Liver (tissue), 9 donors: ENCODE measurements around the gene JAK2. TPM values are rescaled to one million over a fixed set of nuclear protein-coding genes. Genes with fewer than 3 reads are reported as not detected.

Experiments
- DNase-seq: peaks from one replicate; pipeline ENCODE4 v3.0.0-alpha.2; 2017; ENCODE audit warnings: low spot score
- H3K27ac ChIP-seq, 2 donors: one replicate each; pipeline ENCODE4 v1.7.0; 2013; ENCODE audit warnings: inconsistent platforms in 2 of 2, low read length in 2 of 2, control low read depth in 1 of 2, low read depth in 1 of 2, mild to moderate bottlenecking in 1 of 2
- H3K27me3 ChIP-seq, 4 donors: one replicate each; pipeline versions ENCODE4 v1.6.1 to v1.7.0; 2013; ENCODE audit warnings: low read length in 3 of 4, inconsistent platforms in 1 of 4, mild to moderate bottlenecking in 1 of 4, moderate library complexity in 1 of 4; ENCODE audit not compliant: control insufficient read depth in 4 of 4, insufficient read depth in 4 of 4
- H3K36me3 ChIP-seq, 4 donors: one replicate each; pipeline versions ENCODE4 v1.6.1 to v1.7.0; 2013; ENCODE audit warnings: low read length in 3 of 4, mild to moderate bottlenecking in 3 of 4, low read depth in 1 of 4, moderate library complexity in 1 of 4; ENCODE audit not compliant: control insufficient read depth in 4 of 4, insufficient read depth in 3 of 4
- H3K4me1 ChIP-seq, 4 donors: one replicate each; pipeline versions ENCODE4 v1.6.1 to v1.7.0; 2013; ENCODE audit warnings: low read length in 3 of 4, mild to moderate bottlenecking in 3 of 4, moderate library complexity in 1 of 4; ENCODE audit not compliant: control insufficient read depth in 4 of 4, insufficient read depth in 4 of 4
- H3K4me3 ChIP-seq, 3 donors: one replicate each; pipeline versions ENCODE4 v1.6.1 to v1.7.0; 2013; ENCODE audit warnings: low read length in 3 of 3, control low read depth in 1 of 3, low read depth in 1 of 3, mild to moderate bottlenecking in 1 of 3
- H3K9ac ChIP-seq, 2 donors: one replicate each; pipeline ENCODE4 v1.7.0; 2013; ENCODE audit warnings: low read length in 2 of 2, mild to moderate bottlenecking in 2 of 2, moderate library complexity in 2 of 2, control low read depth in 1 of 2, low read depth in 1 of 2
- H3K9me3 ChIP-seq, 4 donors: one replicate each; pipeline versions ENCODE4 v1.6.1 to v1.7.0; 2013; ENCODE audit warnings: low read length in 3 of 4; ENCODE audit not compliant: control insufficient read depth in 4 of 4
- ATF3 ChIP-seq: IDR thresholded peaks from 2 replicates; pipeline ENCODE4 v1.6.1; 2016; ENCODE audit warnings: antibody characterized with exemption
- EGR1 ChIP-seq, 2 donors: IDR thresholded peaks; 2 replicates each; pipeline ENCODE4 v1.6.1; 2016 to 2018; ENCODE audit warnings: antibody characterized with exemption in 2 of 2, low read depth in 2 of 2
- FOXA2 ChIP-seq: IDR thresholded peaks from 2 replicates; pipeline ENCODE4 v1.6.1; 2016; ENCODE audit warnings: antibody characterized with exemption
- GABPA ChIP-seq, 2 donors: IDR thresholded peaks in 1 of 2; conservative IDR thresholded peaks in 1 of 2; 2 replicates each; pipeline ENCODE4 v1.6.1; 2016; ENCODE audit warnings: antibody characterized with exemption in 2 of 2, mild to moderate bottlenecking in 1 of 2, moderate library complexity in 1 of 2
- HNF4A ChIP-seq, 2 donors: conservative IDR thresholded peaks; 2 replicates each; pipeline ENCODE4 v1.6.1; 2016; ENCODE audit warnings: antibody characterized with exemption in 2 of 2, mild to moderate bottlenecking in 2 of 2
- HNF4G ChIP-seq: IDR thresholded peaks from 2 replicates; pipeline ENCODE4 v1.6.1; 2016; ENCODE audit warnings: antibody characterized with exemption
- JUND ChIP-seq, 2 donors: IDR thresholded peaks; 2 replicates each; pipeline ENCODE4 v1.6.1; 2016; ENCODE audit warnings: antibody characterized with exemption in 2 of 2
- RAD21 ChIP-seq, 2 donors: IDR thresholded peaks; 2 replicates each; pipeline ENCODE4 v1.6.1; 2016; ENCODE audit warnings: antibody characterized with exemption in 2 of 2, mild to moderate bottlenecking in 2 of 2
- REST ChIP-seq: IDR thresholded peaks from 2 replicates; pipeline ENCODE4 v1.6.1; 2016; ENCODE audit warnings: antibody characterized with exemption, mild to moderate bottlenecking
- RXRA ChIP-seq, 2 donors: IDR thresholded peaks; 2 replicates each; pipeline ENCODE4 v1.6.1; 2017 to 2018; ENCODE audit warnings: antibody characterized with exemption in 2 of 2, mild to moderate bottlenecking in 1 of 2
- SP1 ChIP-seq: IDR thresholded peaks from 2 replicates; pipeline ENCODE4 v1.6.1; 2018; ENCODE audit warnings: antibody characterized with exemption, mild to moderate bottlenecking
- YY1 ChIP-seq: IDR thresholded peaks from 2 replicates; pipeline ENCODE4 v1.6.1; 2016; ENCODE audit warnings: antibody characterized with exemption, mild to moderate bottlenecking
- ZBTB33 ChIP-seq: IDR thresholded peaks from 2 replicates; pipeline ENCODE4 v1.6.1; 2016; ENCODE audit warnings: antibody characterized with exemption
- WGBS: extraction: QIAGEN DNeasy Blood & Tissue Kit; methylation state at CpG from one replicate; pipeline ENCODE4 v1.1.7; 2013; 5-methylcytosine and 5-hydroxymethylcytosine counted together
- polyA plus RNA-seq, 2 donors: library from polyadenylated mRNA; stranded (reverse) in 1 of 2; unstranded in 1 of 2; fragments of 200-250 nt in 1 of 2; fragments of >200 nt in 1 of 2; fragmentation: Nextera tagmentation in 1 of 2; extraction: Ambion mirVana in 1 of 2; gene quantifications; one replicate each; pipeline versions ENCODE4 v1.2.1 to v1.2.3, GENCODE V29; 2013 to 2015
- total RNA-seq, 2 donors: library from RNA; depleted of rRNA; stranded (reverse); fragments of >200 nt; gene quantifications; one replicate each; pipeline ENCODE4 v1.2.3, GENCODE V29; 2014
- TF ChIP-seq, protein P1 (sequence below): IDR thresholded peaks from 2 replicates; pipeline ENCODE4 v1.6.1; 2016; ENCODE audit warnings: antibody characterized with exemption
- donor health status: healthy.
- donor health status: healthy.
- donor health status: healthy.
- donor health status: healthy.
- donor health status: healthy.

JAK2 gene
- total and polyA plus RNA-seq, 4 donors, result 1.5 to 21.5 (median 5.1) TPM

GRCh38 chr9:4985386-4986266, 554 bp downstream of the JAK2 start:
- under 1% methylated on average over 42 of the region's 42 CpGs for WGBS

GRCh38 chr9:4986296-4986695, 1.2 kb downstream of the JAK2 start:
- Histone ChIP-seq H3K36me3 (no peaks in the 10 kb centered on the region), H3K9ac (peak overlapping the region; percentile 71 to 89), H3K27me3 (no peaks in the 10 kb centered on the region), H3K4me3 (peak overlapping the region; percentile 75 to 86 (median 82)), H3K4me1 (peaks cover 0 to 45% (median 25%) of the 10 kb centered on the region in 4 donors), H3K27ac (peak overlapping the region; percentile 96 to 98), H3K9me3 (no peaks in the 10 kb centered on the region)
- no peak for TF ChIP-seq YY1
- no peak for TF ChIP-seq ATF3
- no peak for TF ChIP-seq HNF4G
- no peak for TF ChIP-seq GABPA (IDR thresholded peaks at IDR 0.05 in 1 of 2, conservative IDR thresholded peaks at IDR 0.05 in 1 of 2)
- TF ChIP-seq HNF4A (conservative IDR thresholded peaks at IDR 0.05), result no peak
- TF ChIP-seq RXRA (IDR thresholded peaks at IDR 0.05), result no peak
- 2% methylated on average over 3 of the region's 3 CpGs for WGBS
- DNase-seq, result no peak

More at GRCh38 chr9:4985386-4986266, 554 bp downstream of the JAK2 start:
- Histone ChIP-seq H3K9me3 (no peaks in the 10 kb centered on the region), H3K9ac (peak overlapping the region; percentile 71 to 89), H3K27ac (peak overlapping the region; percentile 96 to 98), H3K4me3 (peak overlapping the region; percentile 75 to 86 (median 82)), H3K36me3 (no peaks in the 10 kb centered on the region), H3K27me3 (no peaks in the 10 kb centered on the region), H3K4me1 (peaks cover 0 to 45% (median 25%) of the 10 kb centered on the region in 4 donors)
- peak; percentile 73 for DNase-seq
- TF ChIP-seq REST, result no peak
- TF ChIP-seq HNF4A (conservative IDR thresholded peaks at IDR 0.05), result peak in 1 of 2 donors; percentile 7
- TF ChIP-seq, protein P1, sequence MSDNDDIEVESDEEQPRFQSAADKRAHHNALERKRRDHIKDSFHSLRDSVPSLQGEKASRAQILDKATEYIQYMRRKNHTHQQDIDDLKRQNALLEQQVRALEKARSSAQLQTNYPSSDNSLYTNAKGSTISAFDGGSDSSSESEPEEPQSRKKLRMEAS, result no peak
- TF ChIP-seq FOXA2, result no peak
- TF ChIP-seq RXRA (IDR thresholded peaks at IDR 0.05), result no peak
- TF ChIP-seq YY1, result peak; percentile 15
- TF ChIP-seq EGR1 (IDR thresholded peaks at IDR 0.05; ENCODE audit: low read depth in 2 of 2), result no peak
- TF ChIP-seq ATF3, result no peak
- peak in 1 of 2 donors; percentile 13 for TF ChIP-seq RAD21 (IDR thresholded peaks at IDR 0.05)

DNA sequence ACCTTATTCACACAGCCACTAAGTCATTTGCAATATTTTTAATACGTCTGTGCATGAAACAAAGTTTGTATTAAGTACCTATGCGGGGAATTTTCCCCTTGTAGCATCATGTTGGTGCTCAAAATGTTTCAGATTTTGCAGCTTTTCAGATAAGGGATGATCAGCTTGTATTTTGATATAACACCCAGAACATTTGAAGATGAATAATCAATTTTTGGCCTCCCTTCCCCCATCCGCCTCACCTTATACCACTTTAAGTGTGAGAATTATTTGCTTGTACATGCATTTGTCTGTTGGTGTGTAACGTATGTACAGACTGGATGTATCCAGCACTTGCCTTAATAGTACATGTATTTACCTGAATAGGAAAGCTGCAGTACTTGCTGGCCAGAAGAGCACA, 1.7 kb downstream of the JAK2 start:
- no peak for DNase-seq
- Histone ChIP-seq H3K27me3 (no peaks in the 10 kb centered on the region), H3K9me3 (no peaks in the 10 kb centered on the region), H3K4me3 (peak overlapping the region in 1 of 3 donors; percentile 86), H3K36me3 (peaks cover 0 to under 1% (median 0%) of the 10 kb centered on the region in 4 donors), H3K27ac (no peak overlapping the region), H3K4me1 (peaks cover 0 to 45% (median 25%) of the 10 kb centered on the region in 4 donors), H3K9ac (peak overlapping the region in 1 of 2 donors; percentile 29)
- WGBS, result 78% methylated on average over 4 of the region's 4 CpGs
- TF ChIP-seq EGR1 (IDR thresholded peaks at IDR 0.05; ENCODE audit: low read depth in 2 of 2), result no peak
- TF ChIP-seq JUND (IDR thresholded peaks at IDR 0.05), result no peak
- no peak for TF ChIP-seq REST
- no peak for TF ChIP-seq HNF4A (conservative IDR thresholded peaks at IDR 0.05)
- TF ChIP-seq HNF4G, result no peak
- TF ChIP-seq FOXA2, result no peak
- TF ChIP-seq ATF3, result no peak
- no peak for TF ChIP-seq SP1
- TF ChIP-seq ZBTB33, result no peak
